ENCODE measurements around the gene TNMD.
"Not testable (repeated sequence)": the region's sequence is repeated elsewhere in the genome, so short reads cannot be mapped to it uniquely, and the experiment has no call there.

The TNMD gene

GRCh38 chrX:100584611-100585010 is at the start of gene TNMD:
TNMD (plus strand) TSS chrX:100584936; CDS start chrX:100585019, 83 bp downstream.
- Mint-ChIP-seq H3K27ac (no peak within 1 kb of the TSS), H3K9me3 (no peaks in the 10 kb centered on the region), H3K27me3 (peaks cover 55% of the 10 kb centered on the region), H3K36me3 (no peaks in the 10 kb centered on the region), H3K4me3 (no peak within 1 kb of the TSS), H3K4me1 (no peaks in the 10 kb centered on the region)
- no peak for ATAC-seq

DNA sequence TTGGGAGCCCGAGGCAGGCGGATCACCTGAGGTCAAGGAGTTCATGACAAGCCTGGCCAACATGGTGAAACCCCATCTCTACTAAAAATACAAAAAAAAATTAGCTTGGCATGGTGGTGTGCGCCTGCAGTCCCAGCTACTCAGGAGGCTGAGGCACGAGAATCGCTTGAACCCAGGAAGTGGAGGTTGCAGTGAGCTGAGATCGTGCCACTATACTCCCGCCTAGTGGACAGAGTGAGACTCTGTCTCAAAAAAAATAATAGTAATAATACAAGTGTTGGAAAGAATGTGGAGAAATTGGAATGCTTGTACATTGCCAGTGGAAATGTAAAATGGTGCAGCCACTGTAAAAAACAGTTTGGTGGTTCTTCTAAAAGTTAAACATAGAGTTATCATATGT is 19.2 kb upstream of the TNMD start:
- H3K4me1 Mint-ChIP-seq, H3K27ac Mint-ChIP-seq, ATAC-seq, H3K36me3 Mint-ChIP-seq, H3K4me3 Mint-ChIP-seq, H3K9me3 Mint-ChIP-seq: not testable (repeated sequence)
- H3K27me3 Mint-ChIP-seq: peaks cover 10% of the 10 kb centered on the region

DNA sequence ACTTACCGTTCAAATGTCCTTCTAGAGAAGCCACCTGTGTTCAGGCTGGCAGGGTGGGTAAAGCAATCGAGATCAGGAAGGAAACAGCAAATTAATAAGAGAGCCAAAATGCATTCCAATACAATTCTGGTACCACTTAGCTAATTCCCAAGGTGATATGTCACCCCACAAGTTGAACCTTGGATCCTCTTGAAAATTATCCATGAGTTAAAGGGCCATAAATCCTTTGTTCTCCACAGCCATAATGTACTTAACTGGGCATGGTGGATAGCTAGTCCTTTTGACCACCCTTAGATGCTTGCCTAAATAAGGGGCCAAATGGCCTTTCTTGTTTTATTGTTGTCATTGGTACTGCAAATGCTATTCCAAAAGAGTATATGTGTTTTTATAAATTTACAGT is 2.0 kb downstream of the TNMD start:
- H3K27me3 Mint-ChIP-seq: peaks cover 38% of the 10 kb centered on the region
- no peaks in the 10 kb centered on the region for H3K36me3 Mint-ChIP-seq
- ATAC-seq: no peak
- no peaks in the 10 kb centered on the region for H3K4me1 Mint-ChIP-seq
- H3K9me3 Mint-ChIP-seq: no peaks in the 10 kb centered on the region
- no peak overlapping the region for H3K4me3 Mint-ChIP-seq
- H3K27ac Mint-ChIP-seq: no peak overlapping the region

DNA sequence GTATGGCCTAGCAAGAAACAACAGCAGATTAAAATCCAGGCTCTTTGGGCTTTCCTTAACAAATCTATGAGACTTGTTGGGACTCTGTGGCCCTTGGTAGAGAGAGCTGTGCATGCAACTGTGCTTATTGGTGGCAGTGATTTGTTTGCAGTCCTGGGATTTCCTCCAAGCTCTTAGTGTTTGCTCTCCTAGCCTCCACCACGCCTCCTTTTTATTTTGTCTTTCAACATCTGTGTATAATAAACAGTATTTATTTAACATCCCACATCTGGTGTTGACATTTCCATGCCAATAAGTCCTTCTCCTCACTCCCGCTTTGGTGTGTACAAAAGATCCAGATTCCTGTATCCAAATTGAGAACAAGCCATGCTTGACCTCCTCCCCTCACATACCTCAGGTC is 3.1 kb downstream of the TNMD start:
- H3K4me1 Mint-ChIP-seq: no peaks in the 10 kb centered on the region
- H3K36me3 Mint-ChIP-seq: no peaks in the 10 kb centered on the region
- H3K4me3 Mint-ChIP-seq: no peak overlapping the region
- no peaks in the 10 kb centered on the region for H3K9me3 Mint-ChIP-seq
- ATAC-seq: no peak
- no peak overlapping the region for H3K27ac Mint-ChIP-seq
- H3K27me3 Mint-ChIP-seq: peaks cover 26% of the 10 kb centered on the region

- peaks cover 9% of the 10 kb centered on the region for H3K27me3 Mint-ChIP-seq
- H3K4me3 Mint-ChIP-seq: no peak overlapping the region
- no peak for ATAC-seq
- no peaks in the 10 kb centered on the region for H3K4me1 Mint-ChIP-seq
- H3K27ac Mint-ChIP-seq: no peak overlapping the region
- no peaks in the 10 kb centered on the region for H3K9me3 Mint-ChIP-seq
- no peaks in the 10 kb centered on the region for H3K36me3 Mint-ChIP-seq
These were observed 6.7 kb downstream of the TNMD start for GRCh38 chrX:100591256-100592051.

GRCh38 chrX:100593126-100593525 is 8.4 kb downstream of the TNMD start:
- Mint-ChIP-seq H3K4me3 (no peak overlapping the region), H3K4me1 (no peaks in the 10 kb centered on the region), H3K27ac (no peak overlapping the region), H3K36me3 (no peaks in the 10 kb centered on the region), H3K9me3 (no peaks in the 10 kb centered on the region), H3K27me3 (peaks cover 5% of the 10 kb centered on the region)
- no peak for ATAC-seq

DNA sequence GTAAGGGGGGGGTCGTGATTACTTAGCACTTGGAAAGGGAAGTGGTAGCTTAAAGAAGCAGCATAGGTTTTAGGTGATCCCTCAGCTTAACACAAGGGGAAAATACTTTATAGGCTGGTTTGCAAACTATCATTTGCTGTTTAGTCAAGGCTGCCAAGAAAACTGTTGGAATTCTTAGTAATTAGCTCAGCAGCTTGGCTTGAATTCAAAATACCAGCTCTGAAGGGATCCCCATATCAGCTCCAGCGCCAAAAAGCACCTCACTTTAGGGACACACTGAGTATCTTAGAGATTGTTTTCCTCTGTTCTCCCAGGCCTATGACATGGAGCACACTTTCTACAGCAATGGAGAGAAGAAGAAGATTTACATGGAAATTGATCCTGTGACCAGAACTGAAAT is 8.8 kb downstream of the TNMD start:
- no peak for ATAC-seq
- H3K4me3 Mint-ChIP-seq: no peak overlapping the region
- H3K27ac Mint-ChIP-seq: no peak overlapping the region
- no peaks in the 10 kb centered on the region for H3K9me3 Mint-ChIP-seq
- peaks cover under 1% of the 10 kb centered on the region for H3K27me3 Mint-ChIP-seq
- no peaks in the 10 kb centered on the region for H3K36me3 Mint-ChIP-seq
- H3K4me1 Mint-ChIP-seq: no peaks in the 10 kb centered on the region

- Mint-ChIP-seq H3K4me3 (no peak overlapping the region), H3K9me3 (no peaks in the 10 kb centered on the region), H3K27ac (no peak overlapping the region), H3K4me1 (no peaks in the 10 kb centered on the region), H3K36me3 (no peaks in the 10 kb centered on the region), H3K27me3 (no peaks in the 10 kb centered on the region)
- ATAC-seq: no peak
These were observed 11.9 kb downstream of the TNMD start for GRCh38 chrX:100596601-100597000.

GRCh38 chrX:100599456-100599855 is 14.7 kb downstream of the TNMD start:
- H3K36me3 Mint-ChIP-seq: no peaks in the 10 kb centered on the region
- H3K4me1 Mint-ChIP-seq: no peaks in the 10 kb centered on the region
- peaks cover 10% of the 10 kb centered on the region for H3K27me3 Mint-ChIP-seq
- no peak for ATAC-seq
- no peak overlapping the region for H3K27ac Mint-ChIP-seq
- H3K9me3 Mint-ChIP-seq: no peaks in the 10 kb centered on the region
- H3K4me3 Mint-ChIP-seq: no peak overlapping the region

DNA sequence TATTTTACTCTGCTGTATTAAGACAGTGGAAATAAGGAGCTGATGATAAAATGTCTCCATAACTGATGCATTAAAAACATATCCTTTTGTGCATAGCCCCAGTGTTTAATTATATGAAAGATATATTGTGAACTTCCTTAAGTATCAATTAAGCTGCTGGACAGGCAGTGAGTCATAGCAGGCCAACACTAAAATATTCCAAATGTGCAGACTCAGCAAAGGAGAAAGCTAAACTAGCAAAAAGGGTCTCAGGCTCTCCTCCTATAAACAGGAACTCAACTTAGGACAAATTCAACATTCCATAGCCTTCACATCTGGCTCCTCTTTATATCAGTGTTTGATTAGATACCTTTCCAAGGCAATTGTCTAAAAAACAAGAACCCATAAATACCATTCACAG is 15.6 kb downstream of the TNMD start:
- Mint-ChIP-seq H3K4me1 (no peaks in the 10 kb centered on the region), H3K27me3 (peaks cover 12% of the 10 kb centered on the region), H3K4me3 (no peak overlapping the region), H3K27ac (no peak overlapping the region), H3K9me3 (no peaks in the 10 kb centered on the region), H3K36me3 (no peaks in the 10 kb centered on the region)
- no peak for ATAC-seq

DNA sequence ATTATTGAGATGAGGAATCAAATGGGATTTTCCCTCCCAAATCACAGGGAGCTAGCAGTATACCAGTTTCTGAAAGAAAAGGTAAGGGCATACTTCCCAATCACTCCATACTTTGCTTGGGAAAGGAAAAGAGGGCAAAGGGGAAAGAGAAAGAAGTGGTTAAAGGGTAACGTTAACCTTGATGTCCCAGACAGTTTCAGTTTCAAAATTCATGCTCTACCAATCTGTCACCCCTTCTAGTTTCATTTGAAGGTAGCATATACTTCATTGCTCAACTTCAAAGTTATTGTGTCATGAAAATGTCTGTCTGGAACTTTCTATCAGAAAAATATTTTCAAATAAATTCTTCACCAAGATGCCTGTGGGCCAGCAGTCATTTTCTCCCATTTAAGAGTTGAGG is 16.0 kb downstream of the TNMD start:
- no peaks in the 10 kb centered on the region for H3K36me3 Mint-ChIP-seq
- no peaks in the 10 kb centered on the region for H3K4me1 Mint-ChIP-seq
- H3K27ac Mint-ChIP-seq: no peak overlapping the region
- peaks cover 12% of the 10 kb centered on the region for H3K27me3 Mint-ChIP-seq
- H3K4me3 Mint-ChIP-seq: no peak overlapping the region
- no peaks in the 10 kb centered on the region for H3K9me3 Mint-ChIP-seq
- ATAC-seq: no peak

DNA sequence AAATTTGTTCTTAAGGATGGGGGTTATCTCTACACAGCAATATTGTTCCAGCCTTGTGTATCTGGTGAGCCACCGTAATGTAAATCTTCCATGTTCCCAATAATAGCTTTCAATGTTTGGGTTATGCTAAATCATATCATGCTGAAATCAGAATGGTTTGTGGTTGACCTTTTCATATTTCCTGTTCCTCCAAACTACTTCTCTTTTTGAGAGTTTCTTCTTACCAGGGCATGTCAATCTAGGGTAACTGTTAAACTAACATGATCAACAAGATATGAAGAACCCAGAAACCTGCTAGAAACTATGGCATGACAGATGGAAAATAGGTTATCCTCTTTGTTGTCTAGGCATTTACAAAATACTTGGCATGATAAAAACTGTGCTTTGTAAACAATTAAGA is 22.0 kb downstream of the TNMD start:
- H3K36me3 Mint-ChIP-seq: no peaks in the 10 kb centered on the region
- H3K27me3 Mint-ChIP-seq: peaks cover 12% of the 10 kb centered on the region
- H3K9me3 Mint-ChIP-seq: no peaks in the 10 kb centered on the region
- ATAC-seq: peak; percentile 48
- no peak overlapping the region for H3K27ac Mint-ChIP-seq
- no peaks in the 10 kb centered on the region for H3K4me1 Mint-ChIP-seq
- no peak overlapping the region for H3K4me3 Mint-ChIP-seq

DNA sequence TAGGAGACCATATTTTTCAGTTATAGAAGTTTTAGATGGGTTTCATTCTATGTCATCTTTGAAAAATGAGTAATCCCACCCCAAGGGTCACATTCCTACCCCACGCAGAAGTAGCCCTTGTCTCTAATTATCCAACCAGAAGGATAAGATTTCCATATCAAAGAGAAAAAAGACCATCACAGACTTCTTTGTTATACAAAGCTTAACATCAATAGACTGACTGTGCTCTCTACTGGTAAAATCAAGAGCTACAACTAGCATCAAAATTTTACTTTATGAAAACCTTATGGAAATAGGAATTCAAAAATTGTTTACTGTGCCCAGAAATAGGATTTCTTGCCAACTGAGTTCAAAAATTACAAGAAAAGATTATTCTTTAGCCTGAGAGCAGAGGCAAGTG is 24.9 kb downstream of the TNMD start:
- no peak for ATAC-seq
- H3K27ac Mint-ChIP-seq: no peak overlapping the region
- H3K4me3 Mint-ChIP-seq: no peak overlapping the region
- peaks cover 16% of the 10 kb centered on the region for H3K27me3 Mint-ChIP-seq
- H3K9me3 Mint-ChIP-seq: no peaks in the 10 kb centered on the region
- H3K4me1 Mint-ChIP-seq: no peaks in the 10 kb centered on the region
- no peaks in the 10 kb centered on the region for H3K36me3 Mint-ChIP-seq

DNA sequence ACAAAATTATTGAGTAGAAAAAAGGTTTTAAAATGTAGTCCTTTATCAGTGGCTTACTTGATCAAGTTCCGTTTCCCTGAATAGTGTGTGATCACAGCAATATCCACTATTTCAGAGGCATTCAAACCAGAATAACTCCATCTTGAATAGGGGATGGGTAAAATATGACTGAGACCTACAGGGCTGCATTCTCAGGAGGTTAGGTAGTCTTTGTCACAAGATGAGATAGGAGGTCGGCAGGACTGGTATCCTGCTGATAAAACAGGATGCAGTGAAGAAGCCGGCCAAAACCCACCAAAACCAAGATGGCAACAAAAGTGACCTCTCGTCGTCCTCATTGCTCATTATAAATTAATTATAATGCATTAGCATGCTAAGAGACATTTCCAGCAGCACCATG is 27.2 kb downstream of the TNMD start:
- no peak for ATAC-seq
- H3K27ac Mint-ChIP-seq: no peak overlapping the region
- no peaks in the 10 kb centered on the region for H3K36me3 Mint-ChIP-seq
- H3K4me1 Mint-ChIP-seq: no peaks in the 10 kb centered on the region
- peaks cover 23% of the 10 kb centered on the region for H3K27me3 Mint-ChIP-seq
- H3K4me3 Mint-ChIP-seq: no peak overlapping the region
- H3K9me3 Mint-ChIP-seq: no peaks in the 10 kb centered on the region

DNA sequence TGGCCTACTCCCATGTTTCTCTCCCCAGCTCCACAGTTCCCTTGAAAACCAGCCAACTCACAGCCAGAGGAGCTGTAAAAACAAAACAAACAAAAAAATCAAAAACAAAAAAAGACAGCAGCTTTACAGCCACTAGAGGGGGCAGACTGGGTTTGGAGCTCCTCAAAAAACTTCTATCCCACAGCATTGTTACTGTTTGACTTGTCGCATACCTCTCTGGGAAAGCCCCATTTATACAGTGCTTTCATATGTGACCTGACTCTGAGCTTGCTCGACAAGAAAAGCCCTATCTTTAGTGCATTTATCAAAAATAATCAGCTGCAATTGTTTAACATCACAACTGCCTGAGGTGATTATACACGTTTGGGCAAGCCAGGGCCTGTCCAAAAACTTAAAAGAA is 30.3 kb downstream of the TNMD start:
- Mint-ChIP-seq H3K4me3 (no peak overlapping the region), H3K4me1 (no peaks in the 10 kb centered on the region), H3K36me3 (no peaks in the 10 kb centered on the region), H3K27ac (no peak overlapping the region), H3K9me3 (no peaks in the 10 kb centered on the region), H3K27me3 (peaks cover 23% of the 10 kb centered on the region)
- ATAC-seq: peak; percentile 74

- ATAC-seq: no peak
- no peaks in the 10 kb centered on the region for H3K9me3 Mint-ChIP-seq
- no peak overlapping the region for H3K27ac Mint-ChIP-seq
- no peaks in the 10 kb centered on the region for H3K36me3 Mint-ChIP-seq
- H3K4me3 Mint-ChIP-seq: no peak overlapping the region
- peaks cover 8% of the 10 kb centered on the region for H3K4me1 Mint-ChIP-seq
- H3K27me3 Mint-ChIP-seq: no peaks in the 10 kb centered on the region
These were observed 38.3 kb downstream of the TNMD start for GRCh38 chrX:100623001-100623400.

Data from stimulated activated memory B cell treated with anti-CD40 and anti-IgM and Interleukin-4, amounts not matched to agents 10 μg/mL and 1 μg/mL and 100 μg/mL, for 72 hours (primary cell).